Measurements from ENCODE around the gene ARHGAP30. TPM values are rescaled to one million over a fixed set of nuclear protein-coding genes. Genes with fewer than 3 reads are reported as not detected.

The ARHGAP30 gene
- total RNA-seq, 1 donor from 2014 or later: 38.0 TPM

DNA sequence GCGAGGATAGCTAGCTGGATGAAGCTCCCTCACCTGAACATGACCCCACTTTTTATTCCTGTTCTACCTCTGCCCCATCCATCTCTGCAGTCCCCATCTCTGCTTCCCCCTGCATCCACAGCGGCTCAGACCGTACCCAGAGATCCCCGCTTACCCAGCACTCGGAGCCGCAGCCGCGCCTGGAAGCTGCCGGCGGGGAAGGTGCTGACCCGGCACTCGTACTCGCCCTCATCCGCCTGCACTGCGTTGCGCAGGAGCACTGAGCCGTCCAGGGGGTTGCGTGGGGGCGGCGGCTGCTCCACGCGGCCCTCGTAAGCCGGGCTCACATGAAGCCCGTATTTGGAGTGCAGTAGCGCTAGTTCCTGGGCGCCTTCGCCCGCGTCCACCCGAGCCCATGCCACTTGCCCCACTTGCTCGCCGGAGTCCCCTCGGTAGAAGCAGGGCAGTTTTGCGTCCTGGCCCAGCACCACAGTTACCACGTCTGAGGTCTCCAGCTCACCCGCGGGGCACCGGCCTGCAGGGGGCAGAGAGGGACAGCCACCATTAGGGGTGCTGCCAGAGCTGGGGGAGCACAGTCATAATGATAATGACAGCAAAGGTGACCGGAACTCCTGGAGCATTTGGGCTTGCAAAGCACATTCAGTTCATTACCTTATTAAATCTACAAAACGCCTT, 9.9 kb upstream of the ARHGAP30 start:
- ATAC-seq (no peak), DNase-seq (no peak)
- Histone ChIP-seq H3K4me3 (no peak overlapping the region), H3K9me3 (no peaks in the 10 kb centered on the region), H3K4me1 (peaks cover 13% of the 10 kb centered on the region), H3K36me3 (no peaks in the 10 kb centered on the region), H3K27ac (no peak overlapping the region), H3K27me3 (no peaks in the 10 kb centered on the region)
- TF ChIP-seq, protein P1, sequence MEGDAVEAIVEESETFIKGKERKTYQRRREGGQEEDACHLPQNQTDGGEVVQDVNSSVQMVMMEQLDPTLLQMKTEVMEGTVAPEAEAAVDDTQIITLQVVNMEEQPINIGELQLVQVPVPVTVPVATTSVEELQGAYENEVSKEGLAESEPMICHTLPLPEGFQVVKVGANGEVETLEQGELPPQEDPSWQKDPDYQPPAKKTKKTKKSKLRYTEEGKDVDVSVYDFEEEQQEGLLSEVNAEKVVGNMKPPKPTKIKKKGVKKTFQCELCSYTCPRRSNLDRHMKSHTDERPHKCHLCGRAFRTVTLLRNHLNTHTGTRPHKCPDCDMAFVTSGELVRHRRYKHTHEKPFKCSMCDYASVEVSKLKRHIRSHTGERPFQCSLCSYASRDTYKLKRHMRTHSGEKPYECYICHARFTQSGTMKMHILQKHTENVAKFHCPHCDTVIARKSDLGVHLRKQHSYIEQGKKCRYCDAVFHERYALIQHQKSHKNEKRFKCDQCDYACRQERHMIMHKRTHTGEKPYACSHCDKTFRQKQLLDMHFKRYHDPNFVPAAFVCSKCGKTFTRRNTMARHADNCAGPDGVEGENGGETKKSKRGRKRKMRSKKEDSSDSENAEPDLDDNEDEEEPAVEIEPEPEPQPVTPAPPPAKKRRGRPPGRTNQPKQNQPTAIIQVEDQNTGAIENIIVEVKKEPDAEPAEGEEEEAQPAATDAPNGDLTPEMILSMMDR (IDR thresholded peaks at IDR 0.05): no peak
- intact Hi-C loops (cut with DNase I): no loop called here

DNA sequence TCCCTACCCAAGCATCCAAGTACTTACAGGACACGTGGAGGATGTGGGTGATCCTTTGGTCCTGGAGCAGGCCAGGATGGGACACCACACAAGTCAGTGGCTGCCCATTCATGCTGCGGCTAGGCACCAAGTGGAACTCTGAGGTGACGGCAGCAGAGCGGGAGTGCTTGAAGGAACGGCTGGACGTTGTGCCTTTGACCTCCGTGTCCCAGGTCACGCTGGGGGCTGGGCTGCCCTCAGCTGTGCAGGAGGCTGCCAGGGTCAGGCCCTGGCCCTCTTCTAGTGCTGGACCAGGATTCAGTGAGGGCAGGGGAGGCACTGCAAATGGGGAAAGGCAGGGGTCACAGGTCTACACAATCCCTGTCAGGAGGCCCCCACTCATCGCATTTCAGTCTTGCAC, 7.7 kb upstream of the ARHGAP30 start:
- H3K27ac ChIP-seq: no peak overlapping the region
- H3K4me1 ChIP-seq: no peaks in the 10 kb centered on the region
- H3K4me3 ChIP-seq: no peak overlapping the region
- intact Hi-C loops (cut with DNase I): no loop called here
- DNase-seq: no peak
- ATAC-seq: no peak
- TF ChIP-seq, protein P1 (IDR thresholded peaks at IDR 0.05): no peak
- no peaks in the 10 kb centered on the region for H3K9me3 ChIP-seq
- no peaks in the 10 kb centered on the region for H3K27me3 ChIP-seq
- no peaks in the 10 kb centered on the region for H3K36me3 ChIP-seq

DNA sequence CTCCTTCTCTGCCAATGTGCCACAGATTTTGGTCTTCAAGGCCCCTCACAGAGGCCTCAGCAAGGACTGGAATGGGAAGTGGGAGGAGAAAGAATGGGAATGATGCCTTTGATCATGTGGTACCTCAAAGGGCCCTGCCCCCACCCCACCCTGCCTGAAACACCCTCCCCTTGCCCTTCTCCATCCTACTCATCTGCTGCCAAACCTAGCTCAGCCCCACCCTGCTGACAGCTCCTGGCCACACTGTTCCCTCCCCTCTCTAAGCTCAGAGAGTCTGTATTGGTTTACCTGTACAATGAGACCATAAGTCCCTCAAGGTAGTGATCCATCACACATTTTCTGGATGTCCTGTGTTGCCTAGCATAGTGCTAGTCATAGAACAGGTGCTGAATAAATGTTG, 6.7 kb upstream of the ARHGAP30 start:
- Histone ChIP-seq H3K4me3 (no peak overlapping the region), H3K36me3 (no peaks in the 10 kb centered on the region), H3K4me1 (no peaks in the 10 kb centered on the region), H3K9me3 (no peaks in the 10 kb centered on the region), H3K27ac (no peak overlapping the region), H3K27me3 (no peaks in the 10 kb centered on the region)
- DNase-seq: no peak
- TF ChIP-seq, protein P1 (IDR thresholded peaks at IDR 0.05): no peak
- intact Hi-C loops (cut with DNase I): no loop called here
- ATAC-seq: no peak

DNA sequence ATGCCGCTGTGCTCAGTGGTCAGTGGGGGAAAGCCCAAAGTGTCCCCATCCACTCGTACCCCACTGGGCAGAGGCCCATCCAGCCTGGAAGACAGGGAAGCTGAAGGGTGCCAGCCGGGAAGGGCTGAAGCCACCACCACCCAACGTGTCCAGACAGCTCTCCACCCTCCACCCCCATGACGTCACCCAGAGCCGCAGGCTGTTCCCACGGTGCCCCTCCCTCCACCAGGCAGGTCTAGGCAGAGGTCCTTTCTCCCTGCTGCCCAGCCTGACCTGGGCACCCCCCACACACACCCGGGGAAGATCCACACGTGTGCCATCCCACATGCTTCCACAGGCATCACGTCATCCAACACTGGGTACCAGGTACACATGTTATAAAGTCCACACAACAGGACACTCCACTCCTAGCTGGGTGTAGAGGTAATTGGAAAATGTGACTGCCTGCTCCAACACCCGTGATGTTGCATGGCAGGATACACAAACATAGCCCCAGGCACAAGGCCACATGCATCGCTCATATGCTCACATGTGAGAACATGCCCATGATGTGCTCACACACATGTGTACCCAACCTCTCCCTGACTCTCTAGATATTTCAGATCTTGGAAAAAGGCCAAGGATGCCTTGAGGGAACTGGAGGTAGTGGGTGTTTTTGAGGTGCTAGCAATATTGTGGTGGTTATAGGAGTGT, 5.1 kb upstream of the ARHGAP30 start:
- no peak for DNase-seq
- Histone ChIP-seq H3K27me3 (no peaks in the 10 kb centered on the region), H3K9me3 (no peaks in the 10 kb centered on the region), H3K4me3 (no peak overlapping the region), H3K4me1 (no peaks in the 10 kb centered on the region), H3K36me3 (no peaks in the 10 kb centered on the region), H3K27ac (no peak overlapping the region)
- intact Hi-C loops (cut with DNase I): no loop called here
- no peak for ATAC-seq
- TF ChIP-seq, protein P1 (IDR thresholded peaks at IDR 0.05): no peak

DNA sequence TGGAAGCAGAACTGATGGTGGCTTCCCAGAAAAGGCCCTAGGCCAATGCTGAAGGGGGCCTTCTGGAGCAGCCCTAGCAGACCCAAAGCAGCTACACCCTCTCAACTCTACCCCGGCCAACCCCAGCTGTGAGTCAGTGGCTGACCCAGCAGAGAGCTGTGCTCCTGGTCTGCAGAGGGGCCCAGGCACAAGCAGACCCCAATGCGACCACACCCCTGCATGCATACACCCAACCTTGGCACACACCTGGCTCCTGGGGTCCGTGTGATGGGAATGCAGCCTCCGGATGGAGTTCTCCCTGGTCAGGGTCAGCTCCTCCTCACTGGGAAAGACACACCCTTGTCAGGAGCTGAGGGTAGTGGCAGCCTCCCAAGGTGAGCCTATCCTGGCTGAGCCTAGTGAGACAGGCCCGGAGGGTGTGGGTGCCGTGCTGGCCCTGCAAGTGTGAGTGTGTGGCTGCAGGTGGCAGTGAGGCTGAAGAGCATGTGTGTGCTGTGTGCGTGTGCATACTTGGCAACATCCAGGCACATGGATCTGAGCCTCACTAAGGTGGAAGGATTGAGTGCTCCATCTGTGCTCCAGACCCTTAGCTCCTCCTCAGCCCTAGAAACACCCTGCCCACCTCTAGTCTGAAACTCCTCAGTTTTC, 3.9 kb upstream of the ARHGAP30 start:
- Histone ChIP-seq H3K4me3 (no peak overlapping the region), H3K9me3 (no peaks in the 10 kb centered on the region), H3K27ac (no peak overlapping the region), H3K4me1 (no peaks in the 10 kb centered on the region), H3K27me3 (no peaks in the 10 kb centered on the region), H3K36me3 (no peaks in the 10 kb centered on the region)
- intact Hi-C loops (cut with DNase I): no loop called here
- ATAC-seq (no peak), DNase-seq (no peak)
- TF ChIP-seq, protein P1 (IDR thresholded peaks at IDR 0.05): no peak

Data from upper lobe of right lung (tissue), 1 donor.